Activated CD4-positive, alpha-beta T cell treated with anti-CD3 and anti-CD28 coated beads, Interleukin-2, amount 10 ng/mL, durations not matched to agents 24 days and 14 days (primary cell): ENCODE measurements around the gene SNX7. TPM values are rescaled to one million over a fixed set of nuclear protein-coding genes. Genes with fewer than 3 reads are reported as not detected.

Source experiments
- DNase-seq: peaks from one replicate; pipeline ENCODE4 v3.0.0; 2022
- H3K27ac Mint-ChIP-seq: one replicate; pipeline ENCODE4 v1.8.0; 2022; ENCODE audit warnings: mild to moderate bottlenecking, mixed read lengths
- H3K27me3 Mint-ChIP-seq: one replicate; pipeline ENCODE4 v1.8.0; 2022; ENCODE audit warnings: mixed read lengths
- H3K36me3 Mint-ChIP-seq: one replicate; pipeline ENCODE4 v1.8.0; 2022; ENCODE audit warnings: low read depth, mild to moderate bottlenecking, mixed read lengths
- H3K4me1 Mint-ChIP-seq: one replicate; pipeline ENCODE4 v1.8.0; 2021; ENCODE audit warnings: mixed read lengths
- H3K4me3 Mint-ChIP-seq: one replicate; pipeline ENCODE4 v1.8.0; 2022; ENCODE audit warnings: mild to moderate bottlenecking, moderate library complexity, mixed read lengths
- H3K9me3 Mint-ChIP-seq: one replicate; pipeline ENCODE4 v1.8.0; 2021; ENCODE audit warnings: mixed read lengths
- intact Hi-C: fragments of 100-400 bp; cut with micrococcal nuclease; formaldehyde crosslinking; loops from one replicate; pipeline ENCODE4 v1.15.1; 2023
- total RNA-seq: library from RNA; stranded (reverse); gene quantifications from 2 replicates; pipeline ENCODE4 v1.2.3, GENCODE V29; 2022

The SNX7 gene
- not detected in 2 replicates for total RNA-seq

DNA sequence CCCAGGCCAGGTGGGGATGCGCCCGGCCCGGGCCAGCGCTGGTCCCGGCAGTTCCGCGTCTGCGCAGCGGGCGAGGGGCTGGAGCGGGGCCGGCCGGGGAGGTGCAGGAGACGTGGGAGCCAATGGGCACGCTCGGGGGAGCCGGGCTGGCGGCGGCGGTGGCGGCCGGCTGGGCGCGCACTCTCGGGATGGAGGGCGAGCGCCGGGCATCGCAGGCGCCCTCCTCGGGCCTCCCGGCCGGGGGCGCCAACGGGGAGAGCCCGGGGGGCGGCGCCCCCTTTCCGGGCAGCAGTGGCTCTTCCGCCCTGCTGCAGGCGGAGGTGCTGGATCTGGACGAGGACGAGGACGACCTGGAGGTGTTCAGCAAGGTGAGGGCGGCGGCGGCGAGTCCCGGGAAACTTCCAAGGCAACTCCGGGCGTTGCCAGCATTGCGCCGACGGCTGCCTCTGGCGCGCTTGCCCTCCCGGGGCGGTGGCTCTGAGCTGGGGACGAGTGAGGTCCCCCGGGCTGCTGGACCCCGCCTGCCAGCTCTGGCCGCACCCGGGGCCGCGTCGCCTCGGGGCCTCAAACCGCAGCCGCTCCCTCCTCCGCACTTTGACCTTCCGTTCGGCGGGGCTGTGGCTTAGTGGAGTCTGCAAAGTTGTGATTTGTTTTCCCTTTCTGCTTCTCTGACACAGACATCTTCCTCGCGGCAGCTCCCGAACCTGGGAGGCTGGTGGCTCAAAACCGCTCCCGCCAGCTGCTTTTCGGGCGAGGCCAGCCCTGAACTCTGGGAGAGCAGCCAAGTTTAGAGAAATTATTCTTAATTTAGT, at the start of gene SNX7:
SNX7 (plus strand) TSS at position 178 of the 812 bp plus-strand sequence; CDS start at position 189, 11 bp downstream.
- Mint-ChIP-seq H3K27me3 (peaks cover 47% of the 10 kb centered on the region), H3K4me1 (peaks cover 6% of the 10 kb centered on the region), H3K9me3 (no peaks in the 10 kb centered on the region), H3K27ac (no peak within 1 kb of the TSS), H3K36me3 (no peaks in the 10 kb centered on the region), H3K4me3 (peak within 1 kb of the TSS; percentile 68)
- intact Hi-C loops = no loop called here
- DNase-seq = peak; percentile 57

GRCh38 chr1:98637316-98637715, 24.2 kb upstream of the SNX7 start:
- H3K36me3 Mint-ChIP-seq = no peaks in the 10 kb centered on the region
- intact Hi-C loops = no loop called here

DNA sequence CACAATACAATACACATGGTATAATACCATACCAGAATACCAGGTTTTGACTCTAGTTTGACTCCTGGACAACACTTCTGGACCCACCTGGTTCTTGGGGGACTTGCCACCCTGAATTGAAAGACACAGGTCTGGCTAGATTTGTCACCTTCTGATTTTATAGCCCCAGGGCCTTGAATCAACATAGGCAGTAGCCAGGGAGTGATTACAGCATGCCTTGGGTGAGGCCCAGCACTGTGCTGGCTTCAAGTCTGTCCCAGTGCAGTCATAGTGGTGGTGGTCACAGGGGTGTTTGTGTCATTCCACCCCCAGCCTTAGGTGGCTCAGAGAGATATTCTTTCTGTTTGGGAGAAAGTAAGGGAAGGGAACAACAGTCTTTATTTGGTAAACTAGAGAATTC, 23.3 kb upstream of the SNX7 start:
- H3K36me3 Mint-ChIP-seq = no peaks in the 10 kb centered on the region
- no peak overlapping the region for H3K27ac Mint-ChIP-seq
- no peaks in the 10 kb centered on the region for H3K27me3 Mint-ChIP-seq
- DNase-seq = no peak
- no peaks in the 10 kb centered on the region for H3K9me3 Mint-ChIP-seq
- H3K4me3 Mint-ChIP-seq = no peak overlapping the region
- no peaks in the 10 kb centered on the region for H3K4me1 Mint-ChIP-seq
- intact Hi-C loops = no loop called here

More at GRCh38 chr1:98637316-98637715, 24.2 kb upstream of the SNX7 start:
- H3K9me3 Mint-ChIP-seq = no peaks in the 10 kb centered on the region
- no peak for DNase-seq
- no peak overlapping the region for H3K4me3 Mint-ChIP-seq
- H3K4me1 Mint-ChIP-seq = no peaks in the 10 kb centered on the region
- H3K27me3 Mint-ChIP-seq = no peaks in the 10 kb centered on the region
- no peak overlapping the region for H3K27ac Mint-ChIP-seq

DNA sequence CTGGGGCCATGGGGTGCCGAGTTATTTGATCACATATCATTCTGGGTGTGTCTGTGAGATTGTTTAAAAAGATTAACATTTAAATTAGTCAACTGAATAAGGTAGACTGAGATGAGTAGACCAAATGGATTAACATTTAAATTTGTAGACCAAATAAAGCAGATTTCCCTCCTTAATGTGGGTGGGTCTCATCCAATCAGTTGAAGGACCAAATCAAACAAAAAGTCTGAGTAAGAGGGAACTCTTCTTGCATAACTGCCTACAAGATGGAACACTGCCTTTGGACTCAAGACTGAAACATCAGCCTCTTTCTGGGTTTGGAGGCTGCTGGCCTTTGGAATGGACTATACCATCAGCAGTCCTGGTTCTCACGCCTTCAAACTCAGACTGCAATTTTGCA, 17.0 kb upstream of the SNX7 start:
- Mint-ChIP-seq H3K27ac (no peak overlapping the region), H3K4me3 (no peak overlapping the region), H3K27me3 (no peaks in the 10 kb centered on the region), H3K36me3 (no peaks in the 10 kb centered on the region), H3K4me1 (no peaks in the 10 kb centered on the region), H3K9me3 (no peaks in the 10 kb centered on the region)
- DNase-seq = no peak
- intact Hi-C loops = no loop called here

DNA sequence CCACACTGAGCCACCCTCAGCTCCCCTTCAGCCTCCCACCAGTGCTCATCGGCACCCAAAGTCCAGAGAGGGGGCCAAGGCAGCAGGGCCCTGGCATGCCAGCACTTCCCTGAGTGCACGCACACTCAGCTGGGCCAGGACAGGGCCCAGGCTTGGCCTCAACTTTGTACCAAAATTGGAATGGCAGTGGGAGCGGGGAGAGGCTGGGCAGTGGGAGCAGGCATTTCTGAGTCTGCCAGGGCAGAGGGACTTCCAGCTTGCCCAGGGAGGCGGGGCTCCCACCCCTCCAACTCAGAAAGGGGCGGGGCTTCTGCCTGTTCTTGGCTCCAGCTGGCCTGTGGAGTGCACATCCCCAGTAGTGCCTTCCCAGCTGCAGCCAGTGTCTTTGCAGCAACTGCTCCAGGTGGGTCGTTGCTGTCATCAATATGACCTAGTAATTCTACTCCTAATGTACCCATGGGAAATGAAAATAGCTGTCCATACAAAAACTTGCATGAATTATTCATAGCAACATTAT, 10.3 kb upstream of the SNX7 start:
- no peaks in the 10 kb centered on the region for H3K27me3 Mint-ChIP-seq
- no peak overlapping the region for H3K4me3 Mint-ChIP-seq
- no peak for DNase-seq
- no peaks in the 10 kb centered on the region for H3K36me3 Mint-ChIP-seq
- intact Hi-C loops = no loop called here
- no peaks in the 10 kb centered on the region for H3K4me1 Mint-ChIP-seq
- H3K9me3 Mint-ChIP-seq = no peaks in the 10 kb centered on the region
- H3K27ac Mint-ChIP-seq = no peak overlapping the region

DNA sequence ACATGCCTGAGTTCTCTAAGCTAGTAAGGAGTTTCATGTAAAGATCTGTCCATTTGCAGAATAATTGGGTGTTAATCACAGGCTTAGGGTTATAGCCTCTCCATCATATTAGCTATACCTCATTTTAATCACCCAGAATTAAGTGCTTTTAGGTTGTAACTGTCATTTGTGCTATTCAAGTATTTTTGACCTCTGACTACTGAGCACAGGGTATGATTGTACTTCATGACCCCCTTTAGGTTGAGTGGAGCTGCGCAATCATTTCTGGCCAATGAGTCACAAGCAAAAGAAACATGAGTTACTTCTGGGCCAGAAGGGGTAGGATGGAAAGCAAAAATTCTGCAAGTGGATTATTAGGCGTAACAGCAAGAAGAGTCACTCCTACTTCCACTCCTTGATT, 8.4 kb upstream of the SNX7 start:
- no peak overlapping the region for H3K4me3 Mint-ChIP-seq
- H3K27ac Mint-ChIP-seq = no peak overlapping the region
- H3K36me3 Mint-ChIP-seq = no peaks in the 10 kb centered on the region
- H3K27me3 Mint-ChIP-seq = no peaks in the 10 kb centered on the region
- H3K9me3 Mint-ChIP-seq = no peaks in the 10 kb centered on the region
- DNase-seq = no peak
- no peaks in the 10 kb centered on the region for H3K4me1 Mint-ChIP-seq
- intact Hi-C loops = no loop called here

DNA sequence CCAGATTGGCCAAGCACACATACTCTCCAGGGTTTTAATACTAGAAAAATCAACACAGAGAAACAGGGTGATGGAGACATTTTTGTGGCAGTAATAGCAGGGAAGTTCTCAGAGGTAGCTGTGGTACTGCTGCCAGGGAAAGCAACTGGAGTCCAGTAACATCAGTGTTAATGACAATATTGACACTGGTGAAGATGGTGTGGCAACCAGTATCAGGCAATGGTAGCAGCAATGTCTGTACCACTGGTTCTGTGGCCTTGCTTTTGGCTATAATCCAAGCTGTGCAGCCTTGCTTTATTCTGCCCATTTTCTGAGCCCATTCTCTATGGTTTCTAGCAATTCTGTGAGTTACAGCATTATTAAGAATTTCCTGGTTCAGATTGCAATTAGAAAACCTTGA, 1.6 kb upstream of the SNX7 start:
- H3K4me3 Mint-ChIP-seq = no peak overlapping the region
- H3K27me3 Mint-ChIP-seq = peaks cover 46% of the 10 kb centered on the region
- DNase-seq = no peak
- H3K9me3 Mint-ChIP-seq = no peaks in the 10 kb centered on the region
- no peaks in the 10 kb centered on the region for H3K36me3 Mint-ChIP-seq
- no peak overlapping the region for H3K27ac Mint-ChIP-seq
- intact Hi-C loops = no loop called here
- peaks cover 6% of the 10 kb centered on the region for H3K4me1 Mint-ChIP-seq

- Mint-ChIP-seq H3K4me1 (peaks cover 6% of the 10 kb centered on the region), H3K27me3 (peaks cover 47% of the 10 kb centered on the region), H3K36me3 (no peaks in the 10 kb centered on the region), H3K9me3 (no peaks in the 10 kb centered on the region), H3K4me3 (no peak overlapping the region), H3K27ac (no peak overlapping the region)
- no peak for DNase-seq
- intact Hi-C loops = no loop called here
Measured at GRCh38 chr1:98660940-98661543, 479 bp upstream of the SNX7 start.

DNA sequence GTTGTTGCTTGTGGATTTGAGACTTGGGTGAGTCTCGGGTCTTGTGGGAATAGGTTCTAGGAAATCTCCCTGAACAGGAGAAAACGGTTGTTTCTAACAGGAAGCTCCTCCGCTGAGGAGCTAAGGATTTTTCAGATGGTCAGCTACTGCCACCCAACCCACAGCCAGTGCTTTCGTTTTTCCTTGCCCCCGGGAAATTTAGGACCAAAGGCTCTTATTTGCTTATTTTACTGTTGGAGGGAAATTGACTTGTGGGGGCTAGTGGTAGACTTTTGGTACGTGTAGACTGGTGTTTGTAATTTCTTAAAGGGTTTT, 792 bp downstream of the SNX7 start:
- DNase-seq = no peak
- Mint-ChIP-seq H3K4me1 (peaks cover 6% of the 10 kb centered on the region), H3K4me3 (peak overlapping the region; percentile 68), H3K27me3 (peaks cover 47% of the 10 kb centered on the region), H3K9me3 (no peaks in the 10 kb centered on the region), H3K36me3 (no peaks in the 10 kb centered on the region), H3K27ac (no peak overlapping the region)
- intact Hi-C loops = no loop called here

- no peaks in the 10 kb centered on the region for H3K36me3 Mint-ChIP-seq
- DNase-seq = no peak
- H3K9me3 Mint-ChIP-seq = no peaks in the 10 kb centered on the region
- H3K27ac Mint-ChIP-seq = no peak overlapping the region
- H3K4me3 Mint-ChIP-seq = no peak overlapping the region
- no peaks in the 10 kb centered on the region for H3K4me1 Mint-ChIP-seq
- peaks cover 9% of the 10 kb centered on the region for H3K27me3 Mint-ChIP-seq
- intact Hi-C loops = no loop called here
Measured at GRCh38 chr1:98668733-98669132, 7.2 kb downstream of the SNX7 start.

DNA sequence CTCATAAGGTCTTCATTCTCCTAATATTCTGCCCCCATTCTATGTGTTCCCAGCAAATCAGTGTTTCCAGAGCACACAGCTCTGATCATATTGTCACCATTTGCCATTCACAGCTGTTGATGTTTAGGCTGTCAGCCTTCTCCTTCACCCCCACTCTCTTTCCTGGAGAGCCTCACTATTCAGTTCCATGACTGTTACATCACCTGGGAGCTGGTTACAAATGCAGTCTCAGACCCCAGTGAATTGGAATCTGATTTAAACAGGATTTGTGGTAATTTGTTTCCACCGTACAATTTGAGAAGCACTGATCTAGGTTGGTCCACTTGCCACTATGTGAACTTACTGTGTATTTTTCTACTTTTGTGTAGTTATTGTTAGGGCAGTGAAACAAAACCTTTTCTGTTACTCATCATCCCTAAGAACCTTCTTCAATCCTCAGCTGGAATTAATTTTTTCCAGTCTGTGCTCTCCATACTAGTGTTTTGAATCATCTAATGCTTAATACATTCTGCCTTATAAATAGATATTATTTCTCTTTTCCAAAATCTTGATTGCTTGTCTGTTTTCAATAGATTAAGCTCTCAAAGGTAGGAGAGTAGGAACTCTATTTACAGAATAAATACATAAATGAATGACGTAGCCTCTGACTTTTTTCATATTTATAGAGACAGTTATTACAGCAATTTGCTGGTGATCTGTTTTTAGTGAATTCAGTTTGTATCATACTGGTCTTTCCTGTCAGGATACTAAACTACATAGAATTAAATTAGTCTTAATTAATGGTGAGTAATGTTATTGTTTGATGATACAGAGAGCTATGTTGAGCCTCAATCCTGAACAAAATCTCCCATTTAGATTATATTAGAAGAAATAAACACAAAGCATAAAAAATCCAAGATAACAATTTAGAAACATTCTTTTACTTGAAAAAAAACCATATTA, 8.1 kb downstream of the SNX7 start:
- H3K4me1 Mint-ChIP-seq = no peaks in the 10 kb centered on the region
- no peak for DNase-seq
- H3K4me3 Mint-ChIP-seq = no peak overlapping the region
- intact Hi-C loops = no loop called here
- H3K36me3 Mint-ChIP-seq = no peaks in the 10 kb centered on the region
- no peak overlapping the region for H3K27ac Mint-ChIP-seq
- H3K9me3 Mint-ChIP-seq = no peaks in the 10 kb centered on the region
- peaks cover 1% of the 10 kb centered on the region for H3K27me3 Mint-ChIP-seq

DNA sequence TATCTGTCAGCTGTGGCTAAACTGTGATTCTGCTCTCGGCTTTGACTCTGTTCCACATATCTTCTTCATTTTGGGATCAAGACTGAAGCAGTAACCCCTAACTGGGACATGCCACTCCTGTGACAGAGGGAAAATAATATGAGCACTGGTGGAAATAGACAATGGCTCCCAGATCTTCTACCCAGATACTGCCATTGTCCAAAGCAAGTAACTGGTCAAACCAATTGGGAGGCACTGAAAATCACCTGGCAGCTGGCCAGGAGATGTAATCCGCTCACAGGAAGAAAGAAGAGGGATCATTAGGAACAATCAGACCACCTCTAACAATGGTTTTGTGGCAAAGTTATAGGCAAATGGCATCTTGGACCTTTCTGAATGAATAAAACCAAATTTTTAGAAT, 10.7 kb downstream of the SNX7 start:
- Mint-ChIP-seq H3K4me1 (no peaks in the 10 kb centered on the region), H3K4me3 (no peak overlapping the region), H3K36me3 (no peaks in the 10 kb centered on the region), H3K9me3 (no peaks in the 10 kb centered on the region), H3K27me3 (no peaks in the 10 kb centered on the region), H3K27ac (no peak overlapping the region)
- no peak for DNase-seq
- intact Hi-C loops = no loop called here

- no peaks in the 10 kb centered on the region for H3K36me3 Mint-ChIP-seq
- H3K4me3 Mint-ChIP-seq = no peak overlapping the region
- H3K9me3 Mint-ChIP-seq = no peaks in the 10 kb centered on the region
- H3K4me1 Mint-ChIP-seq = no peaks in the 10 kb centered on the region
- DNase-seq = no peak
- H3K27ac Mint-ChIP-seq = no peak overlapping the region
- intact Hi-C loops = no loop called here
- no peaks in the 10 kb centered on the region for H3K27me3 Mint-ChIP-seq
Measured at GRCh38 chr1:98674075-98674781, 12.7 kb downstream of the SNX7 start.
